ENCODE results near the gene FYN.
"Not testable (repeated sequence)": the region's sequence is repeated elsewhere in the genome, so short reads cannot be mapped to it uniquely, and the experiment has no call there.

Gene FYN
- long read RNA-seq, donor 1, transcript FYN-202 (14 exons, 3,628 nt), result major isoform, 7 of 31 reads
- long read RNA-seq, donor 1, partial matches to known transcripts, result 21 of 31 reads
- long read RNA-seq, donor 1, other reads (novel, unspliced or antisense), result 0 of 31 reads
- long read RNA-seq, donor 2, partial matches to known transcripts, result 12 of 17 reads
- long read RNA-seq, donor 2, other reads (novel, unspliced or antisense), result 0 of 17 reads
- long read RNA-seq, donor 3, partial matches to known transcripts, result 10 of 14 reads
- long read RNA-seq, donor 3, other reads (novel, unspliced or antisense), result 0 of 14 reads
- long read RNA-seq, donor 4, transcript FYN-202 (14 exons, 3,628 nt), result major isoform, 6 of 32 reads
- long read RNA-seq, donor 4, partial matches to known transcripts, result 22 of 32 reads
- long read RNA-seq, donor 4, other reads (novel, unspliced or antisense), result 0 of 32 reads
- long read RNA-seq, donor 5, transcript FYN-202 (14 exons, 3,628 nt), result major isoform, 6 of 28 reads
- long read RNA-seq, donor 5, partial matches to known transcripts, result 18 of 28 reads
- long read RNA-seq, donor 5, other reads (novel, unspliced or antisense), result 0 of 28 reads
- long read RNA-seq, donor 6, partial matches to known transcripts, result 27 of 35 reads
- long read RNA-seq, donor 6, other reads (novel, unspliced or antisense), result 0 of 35 reads
- long read RNA-seq, donor 7, transcript FYN-202 (14 exons, 3,628 nt), result major isoform, 6 of 57 reads
- long read RNA-seq, donor 7, partial matches to known transcripts, result 38 of 57 reads
- long read RNA-seq, donor 7, other reads (novel, unspliced or antisense), result 7 of 57 reads
- long read RNA-seq, donor 8, partial matches to known transcripts, result 29 of 37 reads
- long read RNA-seq, donor 8, other reads (novel, unspliced or antisense), result 0 of 37 reads

DNA sequence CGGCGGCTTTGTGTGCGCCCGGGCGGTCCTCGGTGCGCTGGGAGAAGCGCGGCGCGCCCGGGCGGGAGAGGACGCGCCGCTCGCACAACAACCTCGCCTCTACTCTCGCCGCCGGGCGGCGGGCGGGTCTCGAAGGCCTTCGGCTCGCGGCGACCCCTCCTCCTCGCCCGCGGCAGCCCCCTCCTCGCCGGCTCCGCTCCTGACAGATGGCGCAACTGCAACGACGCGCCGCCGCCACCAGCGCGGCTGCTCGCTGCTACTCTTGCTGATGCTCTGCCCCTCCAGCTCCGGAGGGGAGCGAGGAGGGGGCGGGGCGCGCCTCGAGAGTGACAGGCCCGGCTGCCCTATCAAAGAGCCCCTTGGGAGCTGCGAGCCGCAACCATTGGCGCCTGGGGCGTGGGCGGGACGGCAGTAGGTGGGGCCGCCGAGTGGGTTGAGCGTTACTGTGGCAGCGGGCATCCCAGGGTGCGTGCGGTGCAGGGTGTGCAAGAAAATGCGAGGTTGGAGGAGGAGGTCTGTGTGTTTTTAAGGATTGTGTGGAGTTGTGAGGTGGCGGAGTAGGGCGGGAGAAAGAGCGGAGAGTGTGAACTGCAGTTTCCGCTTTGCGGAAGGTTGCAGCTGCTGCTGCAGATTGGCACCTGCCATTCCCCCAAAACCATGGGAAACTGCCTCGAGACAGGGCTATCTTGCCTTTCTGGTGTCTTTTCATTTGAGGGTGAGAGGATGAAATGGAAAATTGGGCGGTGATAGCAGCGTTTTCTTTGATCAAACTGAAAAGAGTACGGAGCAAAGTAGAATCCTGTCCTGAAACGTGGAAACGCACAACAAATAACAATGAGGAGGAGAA is at the start of gene FYN:
Gene FYN (minus strand): TSS at position 275 of the 847 bp plus-strand sequence. CDS start 153,401 bp downstream, outside the sequence.
- DNase-seq, result peak; percentile 95

DNA sequence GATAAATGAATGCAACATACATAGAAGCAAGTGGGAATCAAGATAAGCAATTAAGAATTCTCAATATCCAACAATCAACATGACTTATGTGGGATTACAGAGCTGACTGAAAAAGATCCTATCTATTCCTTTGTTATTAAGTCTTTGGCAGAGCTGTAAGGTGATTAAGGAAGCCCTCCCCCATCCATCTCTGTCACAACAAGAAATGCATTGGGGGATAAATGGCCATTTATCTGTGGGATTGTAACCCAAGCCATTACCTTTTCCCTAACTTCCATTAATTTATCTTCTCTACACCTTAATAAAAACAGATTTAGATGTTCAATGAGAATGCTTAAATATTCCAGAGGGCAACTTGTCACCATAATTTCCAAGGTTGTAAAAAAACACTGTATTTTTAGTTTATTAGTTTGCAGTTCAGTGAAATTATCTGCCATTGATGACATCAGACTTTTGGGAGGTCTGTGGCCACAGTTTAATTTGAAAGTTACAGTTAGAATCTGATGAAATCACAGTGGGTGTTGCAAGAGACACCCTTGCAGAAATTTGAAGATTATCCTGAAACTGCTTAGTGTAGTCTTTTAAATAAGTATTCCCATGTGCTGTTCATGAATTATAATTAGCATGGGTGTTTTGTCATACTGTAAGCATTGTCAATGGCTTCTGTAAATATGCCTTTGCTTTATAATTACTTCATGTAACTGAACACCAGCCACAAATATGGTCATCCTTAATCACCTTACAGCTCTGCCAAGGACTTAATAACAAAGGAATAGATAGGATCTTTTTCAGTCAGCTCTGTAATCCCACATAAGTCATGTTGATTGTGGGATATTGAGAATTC is 49.4 kb upstream of the FYN start:
- DNase-seq, result no peak

DNA sequence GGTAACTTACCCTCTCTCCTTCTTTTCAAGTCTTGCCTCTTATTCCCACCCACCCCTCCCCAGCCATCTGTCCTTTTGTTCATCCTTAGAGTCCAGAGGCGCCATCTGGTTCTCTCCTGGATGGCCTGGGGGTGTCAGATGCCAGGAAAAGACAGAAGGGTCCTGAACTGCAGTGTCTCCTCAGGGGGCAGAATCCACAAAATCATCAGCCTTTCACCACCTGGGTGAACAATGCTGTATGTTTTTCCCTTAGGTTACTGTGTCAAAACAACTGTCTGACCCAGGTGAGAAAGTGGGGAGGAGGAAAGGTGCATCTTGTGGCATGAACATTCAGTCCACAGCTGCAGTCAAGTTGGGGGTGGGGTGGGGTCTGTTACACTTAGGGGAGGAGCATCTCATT is 47.9 kb upstream of the FYN start:
- DNase-seq, result no peak

DNA sequence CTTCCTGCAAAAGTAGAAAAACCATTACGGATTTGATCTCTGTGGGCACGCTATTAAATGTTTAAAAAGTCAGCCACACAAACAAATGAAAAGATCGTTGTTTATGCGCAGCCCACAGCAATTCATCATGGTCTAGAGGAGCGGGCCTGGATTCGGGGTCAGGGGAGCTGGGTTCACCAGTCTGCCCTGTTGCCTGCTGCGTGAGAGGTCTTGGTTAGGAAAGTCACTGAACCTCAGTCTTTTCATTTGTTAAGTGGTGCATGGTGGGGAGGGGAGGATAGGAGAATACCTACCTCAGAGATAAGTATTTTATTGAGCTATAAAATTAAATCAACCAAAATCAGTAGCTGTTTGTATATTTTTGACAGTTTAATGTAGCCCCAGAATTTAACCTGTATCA is 47.3 kb upstream of the FYN start:
- no peak for DNase-seq

DNA sequence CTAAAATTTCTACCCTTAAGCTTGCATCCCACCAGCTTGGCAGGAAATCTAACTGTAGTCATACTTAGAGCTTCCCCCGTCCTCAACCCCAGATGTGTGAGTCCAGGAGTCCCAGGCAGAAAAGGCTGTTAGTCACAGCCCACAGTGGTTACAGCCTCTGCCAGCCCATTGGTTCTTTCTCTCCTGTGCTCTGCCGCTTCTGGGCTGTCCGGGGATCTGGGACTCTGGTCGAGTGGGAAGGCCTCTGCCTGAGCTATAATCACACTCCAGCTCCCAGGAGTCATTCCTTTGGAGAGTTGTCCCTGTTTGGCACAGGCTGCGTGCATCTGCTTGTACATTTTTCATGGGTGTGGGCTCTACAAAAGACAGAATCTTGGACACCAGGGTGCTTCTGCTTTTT is 45.6 kb upstream of the FYN start:
- no peak for DNase-seq

DNA sequence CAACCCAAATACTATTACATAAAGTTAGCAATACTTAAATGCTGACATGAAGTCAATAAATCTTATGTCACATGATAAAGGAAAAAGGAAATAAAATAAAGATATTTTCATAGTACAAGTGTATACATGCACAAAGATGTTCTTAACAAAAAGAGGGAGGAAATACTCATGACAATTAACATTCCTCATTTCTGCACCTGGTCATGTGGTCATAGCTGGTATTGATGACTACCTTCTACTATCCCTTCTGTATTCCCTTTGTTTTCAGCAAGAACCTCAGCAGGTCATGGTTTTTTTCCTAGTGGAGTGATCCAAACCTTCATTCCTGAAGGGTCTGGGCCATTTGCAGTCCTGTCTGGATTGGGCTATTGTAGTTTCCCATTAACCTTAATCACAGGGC is 43.5 kb upstream of the FYN start:
- no peak for DNase-seq

DNA sequence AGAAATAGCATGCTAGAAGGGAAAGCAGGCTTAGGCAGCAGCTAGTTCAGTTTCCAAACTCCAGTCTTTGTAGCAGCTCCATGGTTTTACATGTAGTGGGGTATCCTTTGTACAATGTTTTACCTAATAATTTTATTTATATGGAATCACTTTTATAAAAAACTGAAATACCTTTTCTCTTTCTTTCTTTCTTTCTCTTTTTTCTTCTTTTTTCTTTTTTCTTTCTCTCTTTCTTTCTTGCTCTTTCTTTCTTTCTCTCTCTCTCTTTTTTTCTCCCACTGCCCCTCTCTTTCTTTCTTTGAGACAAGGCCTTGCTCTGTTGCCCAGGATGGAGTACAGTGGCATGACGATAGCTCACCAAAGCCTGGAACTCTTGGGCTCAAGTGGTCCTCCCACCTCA is 41.4 kb upstream of the FYN start:
- no peak for DNase-seq

DNA sequence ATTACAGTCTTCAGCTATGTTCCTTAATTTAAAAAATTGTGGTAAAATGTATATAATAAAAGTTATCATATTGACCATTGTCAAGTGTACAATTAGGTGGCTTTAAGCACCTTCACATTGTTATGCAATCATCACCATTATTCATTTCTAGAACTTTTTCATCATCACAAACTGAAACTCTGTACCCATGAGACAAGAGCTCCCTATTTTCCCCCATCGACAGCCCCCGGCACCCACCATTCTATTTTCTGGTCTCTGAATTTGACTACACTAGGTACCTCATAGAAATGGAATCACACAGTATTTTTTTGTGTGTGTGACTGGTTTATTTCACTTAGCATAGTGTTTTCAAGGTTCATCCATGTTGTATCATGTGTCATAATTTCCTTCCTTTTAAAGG is 39.7 kb upstream of the FYN start:
- no peak for DNase-seq

DNA sequence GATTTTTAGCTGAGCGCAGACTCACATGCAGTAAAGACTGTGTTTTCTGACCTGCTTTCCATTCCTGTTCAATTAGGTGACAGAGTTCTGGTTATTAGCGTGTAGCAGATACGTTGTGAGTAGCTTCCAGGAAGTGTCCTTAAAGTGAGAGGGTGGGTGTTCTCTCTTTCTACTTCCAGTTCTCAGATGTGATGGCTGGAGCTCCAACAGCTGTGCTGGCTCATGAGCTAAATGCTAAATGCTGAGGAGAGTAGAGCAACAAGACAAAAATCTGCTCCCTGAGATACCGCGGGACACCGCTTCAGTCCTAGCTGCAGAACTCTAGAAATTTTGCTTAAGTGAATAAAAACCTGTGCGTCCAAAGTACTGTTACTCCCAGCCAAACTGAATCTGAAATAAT is 38.2 kb upstream of the FYN start:
- DNase-seq, result no peak

DNA sequence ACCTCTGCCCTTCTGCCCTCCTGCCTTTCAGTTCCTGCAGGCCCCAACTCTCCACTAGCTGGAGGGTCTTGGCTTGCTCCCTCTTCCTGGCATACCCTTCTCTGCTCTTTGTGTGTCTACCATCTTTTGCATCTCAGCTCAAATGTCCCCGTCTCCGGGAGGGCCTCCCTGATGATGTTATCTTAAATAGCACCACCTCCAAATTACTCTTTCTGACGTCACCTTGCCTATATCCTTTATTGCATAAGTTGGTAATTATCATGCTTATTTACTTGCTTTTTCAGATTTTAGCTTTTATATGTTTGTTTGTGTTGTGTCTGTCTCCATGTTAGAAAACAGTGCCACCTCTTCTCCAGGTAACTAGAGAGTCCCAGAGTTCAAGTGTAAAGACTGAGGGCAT is 36.0 kb upstream of the FYN start:
- DNase-seq, result no peak

DNA sequence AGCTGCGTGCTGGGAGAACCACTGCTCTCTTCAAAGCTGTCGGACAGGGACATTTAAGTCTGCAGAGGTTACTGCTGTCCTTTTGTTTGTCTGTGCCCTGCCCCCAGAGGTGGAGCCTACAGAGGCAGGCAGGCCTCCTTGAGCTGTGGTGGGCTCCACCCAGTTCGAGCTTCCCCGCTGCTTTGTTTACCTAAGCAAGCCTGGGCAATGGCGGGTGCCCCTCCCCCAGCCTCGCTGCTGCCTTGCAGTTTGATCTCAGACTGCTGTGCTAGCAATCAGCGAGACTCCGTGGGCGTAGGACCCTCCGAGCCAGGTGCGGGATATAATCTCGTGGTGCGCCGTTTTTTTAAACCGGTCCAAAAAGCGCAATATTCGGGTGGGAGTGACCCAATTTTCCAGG is 35.1 kb upstream of the FYN start:
- not testable (repeated sequence) for DNase-seq

DNA sequence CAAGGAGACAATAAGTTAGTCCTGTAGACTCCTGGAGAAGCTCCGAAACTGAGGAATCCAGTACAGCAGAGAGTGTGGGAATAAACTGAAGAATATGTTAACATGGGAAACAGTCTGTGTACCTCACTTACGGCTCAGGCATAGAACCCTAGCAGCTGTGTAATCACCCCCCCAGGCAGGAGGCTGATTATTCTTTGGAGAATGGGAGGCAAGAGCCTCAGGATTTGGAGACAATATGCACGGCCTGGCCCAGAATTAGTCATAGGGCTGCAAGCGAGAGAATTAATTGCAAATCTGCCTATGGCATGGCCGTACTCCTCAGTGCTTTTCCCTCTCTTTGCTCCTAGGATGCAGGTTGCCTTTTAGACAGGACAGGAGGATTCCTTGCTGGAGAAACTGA is 27.5 kb upstream of the FYN start:
- DNase-seq, result no peak

DNA sequence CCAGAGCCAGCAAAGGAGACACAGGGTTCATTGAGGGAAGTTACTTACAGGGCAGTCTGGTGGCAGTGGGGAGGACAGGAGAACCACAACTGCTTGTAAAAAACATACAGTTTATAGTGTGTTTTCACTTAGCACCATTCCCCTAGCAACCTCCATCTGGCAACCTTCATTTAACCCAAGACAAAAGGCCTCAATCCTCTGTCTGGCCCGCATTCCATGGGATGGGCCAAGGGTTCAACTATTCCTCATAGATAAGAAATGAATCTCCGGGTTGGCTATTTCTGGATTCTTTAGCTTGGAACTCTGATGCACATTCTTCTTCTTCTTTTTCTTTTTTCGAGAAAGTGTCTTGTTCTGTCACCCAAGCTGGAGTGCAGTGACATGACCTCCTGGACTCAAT is 26.3 kb upstream of the FYN start:
- no peak for DNase-seq

DNA sequence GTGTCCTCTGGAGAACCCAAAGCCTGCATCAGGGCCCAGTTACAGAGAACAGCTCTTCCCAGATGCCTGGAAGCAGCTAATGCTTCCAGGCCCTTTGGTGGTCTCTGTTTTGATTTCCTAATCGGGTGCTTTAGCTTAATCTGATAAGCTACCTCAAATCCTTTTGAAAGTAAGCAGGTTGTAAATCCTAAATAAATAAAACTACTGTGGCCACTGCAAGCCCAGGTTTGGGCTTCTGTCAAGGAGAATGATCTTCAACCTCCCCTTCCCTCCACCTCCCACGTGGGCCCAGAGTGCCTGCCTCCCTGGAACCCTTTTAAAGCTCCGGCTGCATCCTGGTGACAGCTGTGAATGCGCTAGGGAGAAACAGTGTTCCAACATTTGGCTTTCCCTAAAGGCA is 25.2 kb upstream of the FYN start:
- DNase-seq, result no peak

DNA sequence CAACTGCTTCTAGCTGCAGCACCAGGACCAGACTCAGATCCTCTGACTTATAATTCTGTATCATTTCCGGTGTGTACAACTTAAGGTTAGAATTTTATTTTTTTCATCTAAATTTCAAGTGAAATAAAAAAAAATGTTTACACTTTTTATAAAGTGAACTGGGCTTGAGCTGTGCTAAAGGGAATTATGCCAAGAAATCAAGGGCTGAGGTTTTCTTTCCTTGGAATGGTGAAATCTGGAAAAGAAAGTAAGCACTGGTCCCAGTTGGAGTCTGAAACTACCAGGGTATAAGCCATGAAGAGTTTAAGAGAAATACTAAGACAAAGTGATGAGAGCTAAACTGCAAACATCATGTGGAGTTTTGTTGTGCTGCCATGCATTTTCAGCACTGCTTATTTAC is 21.7 kb upstream of the FYN start:
- no peak for DNase-seq

DNA sequence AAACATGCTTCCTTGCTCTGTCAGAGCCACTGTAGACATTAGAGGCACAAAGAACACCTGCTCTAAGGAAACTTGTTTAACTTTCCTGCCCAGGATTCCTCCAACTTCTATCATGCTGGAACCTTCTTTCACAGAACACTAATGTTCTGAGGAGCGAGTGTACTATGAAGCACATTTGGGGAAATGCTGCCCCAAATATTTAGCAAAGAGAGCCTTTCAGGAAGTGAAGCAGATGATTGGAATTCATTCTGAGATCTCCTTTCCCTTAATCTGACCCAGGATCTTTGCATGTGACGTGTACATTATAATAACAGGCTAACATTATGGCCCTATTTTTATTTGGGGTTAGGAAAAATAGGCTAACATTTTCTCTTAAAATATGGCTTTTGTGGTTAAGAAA is 21.0 kb upstream of the FYN start:
- no peak for DNase-seq

DNA sequence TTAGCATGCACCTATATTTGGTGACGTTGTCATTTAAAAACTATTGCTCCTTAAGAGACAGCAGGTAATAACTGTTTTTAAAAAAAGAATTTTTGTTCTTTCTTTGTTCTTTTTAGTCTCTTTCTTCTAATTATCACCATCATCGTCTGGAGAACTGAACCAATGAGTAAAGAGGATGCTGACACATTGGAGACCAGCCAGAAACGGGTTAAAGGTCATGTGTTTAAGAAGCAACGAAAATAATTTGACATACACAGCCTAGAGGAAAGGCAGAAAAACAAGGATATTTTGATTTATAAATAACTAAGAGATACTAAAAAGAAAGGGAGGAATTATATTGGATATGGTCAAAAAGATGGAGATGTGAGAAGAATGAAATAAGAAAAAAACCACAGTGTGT is 19.2 kb upstream of the FYN start:
- DNase-seq, result no peak

DNA sequence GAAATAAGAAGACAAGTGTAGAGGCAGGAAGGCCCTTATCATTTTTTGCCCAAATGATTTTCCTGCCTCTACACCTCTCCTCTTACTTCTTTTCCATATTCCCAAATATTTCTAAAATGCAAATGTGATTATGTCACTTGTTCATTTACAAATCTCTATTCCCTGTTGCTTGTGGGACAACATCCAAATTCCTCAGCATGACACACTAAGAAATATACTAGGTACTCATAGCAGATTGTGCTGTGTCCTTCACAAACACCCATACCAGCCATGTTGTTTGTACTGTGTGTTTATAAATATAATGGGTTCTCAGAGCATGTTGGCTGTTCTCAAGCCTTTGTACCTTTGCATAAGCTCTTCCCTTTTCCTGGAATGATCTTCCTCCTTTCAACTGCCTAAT is 17.7 kb upstream of the FYN start:
- no peak for DNase-seq

DNA sequence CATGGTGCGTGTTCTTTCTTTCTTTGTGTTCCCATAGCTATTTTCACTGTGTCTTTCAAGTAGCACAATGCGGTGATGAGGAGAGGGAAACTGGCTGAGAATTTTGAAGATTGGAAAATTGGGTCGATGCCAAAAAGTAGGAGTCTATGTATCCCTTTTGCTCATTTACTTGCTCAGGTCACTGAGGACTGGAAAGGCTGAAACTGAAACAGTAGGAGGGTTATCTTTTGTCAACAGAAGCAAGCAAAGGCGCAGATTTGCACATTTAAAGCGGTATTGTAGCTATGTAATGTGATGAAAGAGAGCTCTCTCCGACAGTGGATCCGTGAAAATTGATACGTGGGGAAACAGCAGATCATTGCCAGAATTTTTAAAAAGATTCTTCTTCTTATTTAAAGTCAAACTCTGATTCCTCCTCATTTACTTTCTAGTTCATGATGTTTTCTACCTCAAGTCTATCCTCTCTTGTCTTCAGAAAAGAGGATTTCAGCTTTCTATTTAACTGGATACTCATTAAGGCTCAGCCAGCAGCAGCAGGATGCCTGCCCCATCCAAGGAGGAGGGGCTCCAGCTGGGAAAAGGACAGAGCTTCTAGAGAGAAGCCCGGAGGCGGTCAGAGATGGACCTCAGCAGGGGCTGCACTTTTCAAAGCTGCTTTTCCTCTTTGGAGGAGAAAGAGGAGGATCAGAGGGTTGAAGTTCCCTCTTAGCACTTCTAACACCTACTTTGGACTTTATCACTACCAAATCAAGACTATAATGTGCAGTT is 15.9 kb upstream of the FYN start:
- DNase-seq, result peak; percentile 49

DNA sequence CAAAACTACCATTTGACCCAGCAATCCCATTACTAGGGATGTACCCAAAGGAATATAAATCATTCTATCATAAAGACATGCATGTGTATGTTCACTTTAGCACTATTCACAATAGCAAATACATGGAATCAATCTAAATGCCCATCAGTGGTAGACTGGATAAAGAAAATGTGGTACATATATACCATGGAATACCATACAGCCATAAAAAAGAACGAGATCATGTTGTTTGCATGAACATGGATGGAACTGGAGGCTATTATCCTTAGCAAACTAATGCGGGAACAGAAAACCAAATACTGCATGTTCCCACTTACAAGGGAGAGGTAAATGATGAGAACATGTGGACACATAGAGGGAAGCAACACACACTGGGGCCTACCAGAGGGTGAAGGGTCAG is 13.5 kb upstream of the FYN start:
- DNase-seq, result not testable (repeated sequence)
